AG04449 (cell line): ENCODE results near the gene TMEM178B.

ENCODE experiments used
- CTCF ChIA-PET: fragments of 350-600 bp; formaldehyde crosslinking; extraction: SDS; loops from one replicate; lab custom pipeline; 2021; ENCODE audit warnings: antibody characterized with exemption; lab: Yijun Ruan, JAX
- POLR2A ChIA-PET: fragments of 400-600, 350-600 bp; formaldehyde crosslinking; extraction: SDS; loops from one replicate; lab custom pipeline; 2020; ENCODE audit warnings: antibody characterized with exemption, inconsistent platforms; lab: Yijun Ruan, JAX
- DNase-seq: peaks from one replicate; pipeline ENCODE4 v3.0.0-alpha.2; 2010; ENCODE audit warnings: low read depth, low spot score
- H3K4me3 ChIP-seq: 2 replicates; pipeline ENCODE4 v1.5.1; 2011; ENCODE audit warnings: low read depth, mild to moderate bottlenecking, control low read depth, low read length
- CTCF ChIP-seq: IDR thresholded peaks from one replicate; pipeline ENCODE4 v1.5.1; 2011; ENCODE audit warnings: mild to moderate bottlenecking, moderate library complexity, low read length, control low read depth, inconsistent platforms; ENCODE audit not compliant: insufficient read depth; ENCODE audit errors: missing control alignments

TMEM178B gene

GRCh38 chr7:141228482-141228881 lies 154.6 kb downstream of the TMEM178B start:
- POLR2A ChIA-PET, result no interaction called here
- DNase-seq, result no peak
- H3K4me3 ChIP-seq, result no peak overlapping the region
- CTCF ChIA-PET, result no interaction called here
- TF ChIP-seq CTCF, result no peak

GRCh38 chr7:141231018-141231792 lies 157.3 kb downstream of the TMEM178B start:
- H3K4me3 ChIP-seq, result no peak overlapping the region
- CTCF ChIA-PET, result no interaction called here
- no peak for DNase-seq
- POLR2A ChIA-PET, result no interaction called here
- TF ChIP-seq CTCF, result no peak

GRCh38 chr7:141232286-141233051 lies 158.6 kb downstream of the TMEM178B start:
- no peak for TF ChIP-seq CTCF
- H3K4me3 ChIP-seq, result no peak overlapping the region
- CTCF ChIA-PET, result no interaction called here
- POLR2A ChIA-PET, result no interaction called here
- DNase-seq, result no peak

- ChIA-PET POLR2A (no interaction called here), CTCF (no interaction called here)
- no peak for DNase-seq
- no peak for TF ChIP-seq CTCF
- no peak overlapping the region for H3K4me3 ChIP-seq
Observed at GRCh38 chr7:141234335-141235105, 160.7 kb downstream of the TMEM178B start.

GRCh38 chr7:141235656-141236055 lies 161.8 kb downstream of the TMEM178B start:
- DNase-seq, result no peak
- H3K4me3 ChIP-seq, result no peak overlapping the region
- ChIA-PET CTCF (no interaction called here), POLR2A (no interaction called here)
- no peak for TF ChIP-seq CTCF
